HG02981 (cell line): Measurements from ENCODE around the gene FAXDC2.

Experiments
- ATAC-seq: cut with Tn5 transposase; IDR thresholded peaks from one replicate; pipeline ENCODE4 v1.9.1; 2021; ENCODE audit warnings: mild to moderate bottlenecking, moderate library complexity; ENCODE audit not compliant: unreplicated experiment

FAXDC2 gene, protein sequence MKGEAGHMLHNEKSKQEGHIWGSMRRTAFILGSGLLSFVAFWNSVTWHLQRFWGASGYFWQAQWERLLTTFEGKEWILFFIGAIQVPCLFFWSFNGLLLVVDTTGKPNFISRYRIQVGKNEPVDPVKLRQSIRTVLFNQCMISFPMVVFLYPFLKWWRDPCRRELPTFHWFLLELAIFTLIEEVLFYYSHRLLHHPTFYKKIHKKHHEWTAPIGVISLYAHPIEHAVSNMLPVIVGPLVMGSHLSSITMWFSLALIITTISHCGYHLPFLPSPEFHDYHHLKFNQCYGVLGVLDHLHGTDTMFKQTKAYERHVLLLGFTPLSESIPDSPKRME

GRCh38 chr5:154850255-154851062 is at the start of gene FAXDC2:
TSS of gene FAXDC2 (minus strand) at chr5:154850603. CDS start at chr5:154838178, 12,425 bp downstream.
- no peak for ATAC-seq

DNA sequence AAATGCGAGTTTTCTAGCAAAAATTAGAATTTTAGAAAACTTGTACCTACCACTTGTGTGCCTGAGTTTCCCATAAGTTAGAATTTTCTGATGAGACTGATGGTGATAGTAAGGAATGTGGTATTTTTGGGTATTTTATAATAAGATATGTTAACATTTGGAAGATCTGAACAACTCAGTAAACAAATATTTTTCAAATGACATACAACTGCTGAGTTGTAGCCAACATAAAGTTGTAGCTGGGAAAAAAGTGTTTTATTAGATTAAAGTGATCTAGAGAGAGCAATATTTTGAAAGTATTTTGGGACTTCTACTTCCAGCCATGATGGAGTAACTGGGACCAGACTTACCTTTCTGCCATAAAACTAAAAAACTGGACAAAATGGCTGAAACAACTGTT is 49.7 kb upstream of the FAXDC2 start:
- ATAC-seq = no peak

DNA sequence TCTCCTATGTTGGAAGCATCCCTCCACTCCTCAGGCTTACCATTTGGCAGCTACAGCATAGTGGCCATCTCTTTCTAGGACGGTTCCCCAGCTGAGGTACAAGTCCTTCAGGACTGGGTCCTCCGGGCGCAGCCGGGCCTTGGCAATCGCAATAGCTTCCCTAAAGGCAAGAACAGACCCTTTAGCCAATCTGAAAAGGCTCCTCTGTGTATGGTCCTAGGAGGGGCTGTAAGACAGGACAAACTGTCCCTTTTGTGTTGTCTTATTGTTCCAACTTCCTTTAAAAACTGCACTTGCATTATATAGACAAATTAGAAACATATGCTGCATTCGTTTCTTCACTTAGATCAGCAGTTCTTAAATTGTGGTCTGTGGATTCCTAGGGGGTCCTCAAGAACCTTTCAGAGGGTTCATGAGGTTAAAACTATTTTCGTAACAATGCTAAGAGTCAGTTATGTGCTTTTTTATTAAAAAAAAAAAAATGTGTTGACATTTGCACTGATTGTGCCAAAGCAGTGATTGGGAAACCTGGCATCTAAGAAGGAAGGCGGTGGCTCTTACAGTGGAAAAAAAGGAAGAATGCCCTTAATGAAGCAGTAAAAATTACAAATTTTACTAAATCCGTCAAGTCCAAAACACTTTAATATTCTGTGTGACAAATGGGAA is 48.9 kb upstream of the FAXDC2 start:
- ATAC-seq = no peak

DNA sequence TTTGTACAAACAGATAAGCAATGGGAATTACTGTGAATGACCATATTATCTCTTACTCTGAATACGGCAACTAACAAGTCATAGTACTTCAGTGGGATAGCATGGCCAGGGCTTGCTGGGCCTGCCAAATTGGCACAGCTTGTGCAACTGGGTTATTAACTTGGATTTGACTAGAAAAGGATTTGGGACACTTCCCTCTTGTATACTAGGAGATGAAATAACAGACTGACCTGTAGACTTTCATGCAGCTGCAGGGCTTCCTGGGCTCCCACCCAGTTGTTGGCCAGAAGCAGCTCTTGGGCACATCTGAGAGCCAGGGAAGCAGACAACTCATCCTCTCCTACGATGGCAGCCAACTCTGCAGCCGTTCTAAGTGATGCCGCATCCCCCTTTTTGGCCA is 47.8 kb upstream of the FAXDC2 start:
- no peak for ATAC-seq

DNA sequence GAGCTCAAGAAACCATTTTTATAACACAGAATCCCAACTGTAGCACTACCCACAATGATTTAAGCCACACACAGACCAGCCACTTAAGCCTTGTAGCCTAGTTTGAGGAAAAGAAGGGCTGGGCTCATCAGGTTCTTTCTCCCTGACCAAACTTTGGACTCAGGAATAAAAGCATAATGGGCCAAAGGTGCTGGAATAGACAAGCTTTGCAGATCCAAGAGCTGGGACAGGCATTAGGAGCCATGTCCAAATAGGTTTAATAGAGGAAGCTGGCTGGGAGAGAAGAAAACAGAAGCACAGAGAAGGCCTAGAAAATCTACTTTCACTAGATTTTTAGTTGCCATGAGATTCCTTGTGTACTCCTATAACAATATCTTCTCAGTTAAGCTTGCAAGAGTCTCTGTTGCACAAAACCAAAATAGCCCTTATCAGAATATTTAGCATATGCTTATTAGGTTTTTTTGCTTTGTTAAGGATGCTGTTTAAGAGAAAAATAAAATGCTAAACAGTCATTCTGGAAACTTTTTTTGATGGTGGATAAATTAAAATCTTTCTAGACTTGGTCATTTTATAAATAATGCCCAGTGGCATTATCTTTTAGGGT is 46.3 kb upstream of the FAXDC2 start:
- ATAC-seq = no peak

- ATAC-seq = no peak
These were observed 45.5 kb upstream of the FAXDC2 start for GRCh38 chr5:154895606-154896561.

GRCh38 chr5:154893381-154893780 is 43.0 kb upstream of the FAXDC2 start:
- ATAC-seq = no peak

DNA sequence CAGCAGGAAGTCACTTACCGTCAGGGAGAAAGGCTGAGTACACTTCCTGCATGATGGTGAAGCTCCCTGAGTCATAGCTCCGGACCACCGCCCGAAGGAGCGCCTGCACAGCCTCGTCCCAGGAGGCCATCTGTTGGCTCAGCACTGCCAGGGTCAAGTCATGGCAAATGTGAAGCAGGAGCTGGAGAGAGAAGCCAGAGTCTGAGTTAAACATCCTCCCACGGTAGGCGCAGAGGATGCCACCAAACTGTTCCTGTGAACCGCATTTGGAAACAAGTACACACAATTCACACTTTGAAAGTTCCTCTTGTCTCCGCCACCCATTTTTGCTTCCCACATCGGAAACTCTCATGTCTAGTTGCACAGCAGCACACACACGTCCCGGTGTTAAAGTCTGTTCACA is 42.0 kb upstream of the FAXDC2 start:
- no peak for ATAC-seq

- ATAC-seq = no peak
These were observed 35.0 kb upstream of the FAXDC2 start for GRCh38 chr5:154885439-154885838.

DNA sequence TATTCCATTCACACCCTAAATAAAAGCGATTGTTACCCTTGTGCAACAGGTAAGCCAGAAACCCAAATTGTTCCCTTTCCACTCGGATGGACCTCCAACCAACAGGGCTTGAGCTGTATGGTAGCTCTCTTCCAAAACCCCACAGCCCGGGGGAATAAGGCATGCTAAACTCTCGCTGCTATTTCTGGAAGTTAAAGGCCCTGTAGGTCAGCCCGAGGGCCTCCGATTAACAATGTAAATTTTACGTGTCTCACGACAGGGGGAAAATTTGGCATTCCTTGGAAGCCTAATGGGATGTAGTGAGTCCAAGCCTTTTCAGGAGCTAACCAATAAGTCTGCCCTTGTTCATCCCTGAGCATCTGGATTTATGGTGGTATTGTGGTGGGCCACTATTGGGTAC is 34.0 kb upstream of the FAXDC2 start:
- ATAC-seq = no peak

- ATAC-seq = no peak
These were observed 31.6 kb upstream of the FAXDC2 start for GRCh38 chr5:154881986-154882385.

GRCh38 chr5:154878642-154879335 is 28.4 kb upstream of the FAXDC2 start:
- ATAC-seq = no peak

DNA sequence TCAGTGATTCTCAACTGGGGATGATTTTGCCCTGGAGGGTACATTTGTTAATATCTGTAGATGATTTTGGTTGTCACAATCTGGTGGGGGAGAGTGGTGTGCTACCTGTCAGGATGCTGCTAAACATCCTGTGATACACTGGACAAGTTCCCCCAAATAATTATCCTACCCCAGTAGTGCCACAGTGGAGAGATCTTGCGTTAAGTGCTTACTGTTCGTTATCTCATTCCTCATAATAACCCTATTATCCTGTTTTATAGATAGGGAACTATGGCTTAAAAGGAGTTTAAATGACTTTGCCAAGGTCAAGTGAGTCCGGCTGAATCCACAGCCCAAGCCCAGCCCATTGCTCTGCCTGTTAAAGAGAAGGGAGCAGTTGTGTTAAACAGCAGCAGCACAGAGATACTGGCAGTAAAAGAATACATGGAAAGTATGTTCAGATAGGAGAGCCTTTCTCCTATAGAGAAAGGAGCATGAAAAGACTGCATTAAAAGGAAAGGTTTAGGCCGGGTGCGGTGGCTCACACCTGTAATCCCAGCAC is 23.5 kb upstream of the FAXDC2 start:
- no peak for ATAC-seq

GRCh38 chr5:154871734-154872133 is 21.3 kb upstream of the FAXDC2 start:
- ATAC-seq = no peak

- no peak for ATAC-seq
These were observed 18.3 kb upstream of the FAXDC2 start for GRCh38 chr5:154868702-154869101.

DNA sequence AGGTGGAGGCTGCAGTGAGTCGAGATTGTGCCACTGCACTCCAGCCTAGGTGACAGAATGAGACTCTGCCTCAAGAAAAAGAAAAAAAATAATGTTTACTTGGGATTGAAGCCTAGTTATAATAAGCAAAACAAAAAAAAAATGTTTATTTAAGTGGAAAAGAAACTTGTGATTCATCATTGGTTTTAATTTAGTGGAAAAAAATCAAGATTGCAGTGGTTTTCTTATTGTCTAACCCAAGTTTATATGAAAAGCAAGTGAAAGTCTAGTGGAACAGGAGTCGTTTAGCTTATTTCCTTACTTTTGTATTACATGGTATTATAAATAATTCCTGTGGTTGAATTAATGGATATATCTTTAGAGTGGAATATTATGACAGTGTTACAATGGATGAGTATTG is 16.4 kb upstream of the FAXDC2 start:
- ATAC-seq = no peak

DNA sequence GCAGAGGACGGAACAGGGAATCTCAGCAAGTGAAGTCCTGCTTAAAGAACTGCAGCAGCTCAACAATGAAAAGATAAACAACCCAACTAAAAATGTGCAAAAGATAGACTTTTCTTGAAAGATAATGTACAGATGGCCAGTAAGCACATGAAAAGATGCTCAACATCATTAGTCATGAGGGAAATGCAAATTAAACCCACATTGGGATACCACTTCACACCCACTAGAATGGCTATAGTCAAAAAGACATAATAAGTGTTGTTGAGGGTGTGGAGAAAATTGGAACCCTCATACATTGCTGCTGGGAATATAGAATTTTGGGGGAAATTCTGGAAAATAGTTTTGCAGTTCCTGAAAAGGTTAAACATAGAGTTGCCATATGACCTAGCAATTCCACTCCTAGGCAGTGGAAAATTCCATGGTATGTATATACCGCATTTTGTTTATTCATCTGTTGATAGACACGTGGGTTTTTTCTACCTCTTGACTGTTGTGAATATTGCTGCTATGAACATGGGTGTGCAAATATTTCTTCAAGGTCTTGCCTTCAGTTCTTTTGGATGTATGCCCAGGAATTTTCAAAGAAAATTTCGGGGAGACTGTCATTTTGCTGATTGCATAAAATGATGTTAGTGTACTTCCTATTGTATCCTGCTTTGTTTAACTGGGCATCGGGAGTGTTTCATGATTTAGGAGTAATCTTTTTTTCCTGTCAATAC is 15.2 kb upstream of the FAXDC2 start:
- ATAC-seq = no peak

GRCh38 chr5:154863291-154864080 is 13.1 kb upstream of the FAXDC2 start:
- no peak for ATAC-seq
